GM23338 (cell line): ENCODE data around the gene PCDHGA6. TPM values are rescaled to one million over a fixed set of nuclear protein-coding genes. Genes with fewer than 3 reads are reported as not detected.

Source experiments
- ATAC-seq: fragments of 200-7000 bp; cut with Tn5 transposase; 3 replicates; pipeline ENCODE4 v1.9.1; 2020
- DNase-seq: peaks from one replicate; pipeline ENCODE4 v3.0.0-alpha.2; 2015; ENCODE audit warnings: low spot score
- H2AFZ ChIP-seq: fragments of 200-600 bp; sonication (generic); 2 replicates; pipeline ENCODE4 v1.8.0; 2016; ENCODE audit warnings: antibody characterized with exemption, mild to moderate bottlenecking, moderate library complexity
- H3F3A ChIP-seq: fragments of 200-600 bp; sonication (generic); replicated peaks from 2 replicates; pipeline ENCODE4 v1.8.0; 2017; ENCODE audit warnings: antibody characterized with exemption, mixed run types, low read depth
- H3K27ac ChIP-seq: fragments of 200-600 bp; sonication (generic); 2 replicates; pipeline ENCODE4 v1.6.1; 2016; ENCODE audit warnings: low read depth
- H3K27me3 ChIP-seq: fragments of 200-600 bp; sonication (generic); 2 replicates; pipeline ENCODE4 v1.8.0; 2016; ENCODE audit warnings: mild to moderate bottlenecking, mixed run types, moderate library complexity; ENCODE audit not compliant: insufficient read depth
- H3K36me3 ChIP-seq: fragments of 200-600 bp; sonication (generic); 2 replicates; pipeline ENCODE4 v1.8.0; 2016; ENCODE audit warnings: mild to moderate bottlenecking; ENCODE audit not compliant: insufficient read depth
- H3K4me1 ChIP-seq: fragments of 200-600 bp; sonication (generic); 2 replicates; pipeline ENCODE4 v1.8.0; 2016; ENCODE audit warnings: mild to moderate bottlenecking, moderate library complexity; ENCODE audit not compliant: insufficient read depth
- H3K4me2 ChIP-seq: fragments of 200-600 bp; sonication (generic); 2 replicates; pipeline ENCODE4 v1.7.1; 2017; ENCODE audit warnings: mixed run types
- H3K4me3 ChIP-seq: fragments of 200-600 bp; sonication (generic); 2 replicates; pipeline ENCODE4 v1.6.1; 2016; ENCODE audit warnings: mixed run types
- H3K79me2 ChIP-seq: fragments of 200-600 bp; sonication (generic); replicated peaks from 2 replicates; pipeline ENCODE4 v1.8.0; 2017; ENCODE audit warnings: mild to moderate bottlenecking; ENCODE audit not compliant: insufficient read depth
- H3K9me2 ChIP-seq: fragments of 200-600 bp; sonication (generic); 2 replicates; pipeline ENCODE4 v1.8.0; 2017; ENCODE audit not compliant: insufficient read depth
- H4K20me1 ChIP-seq: fragments of 200-600 bp; sonication (generic); replicated peaks from 2 replicates; pipeline ENCODE4 v1.8.0; 2017; ENCODE audit warnings: mild to moderate bottlenecking; ENCODE audit not compliant: insufficient read depth
- H3K27ac Mint-ChIP-seq: 2 replicates; pipeline ENCODE4 v1.8.0; 2020; ENCODE audit warnings: inconsistent platforms, mild to moderate bottlenecking, moderate library complexity, mixed read lengths
- H3K27me3 Mint-ChIP-seq: 3 replicates; pipeline ENCODE4 v1.8.0; 2022; ENCODE audit warnings: low read depth, mild to moderate bottlenecking, moderate library complexity, mixed read lengths, inconsistent platforms; ENCODE audit not compliant: insufficient read depth, poor library complexity
- H3K36me3 Mint-ChIP-seq: 3 replicates; pipeline ENCODE4 v1.8.0; 2021; ENCODE audit warnings: low read depth, mild to moderate bottlenecking, inconsistent platforms, moderate library complexity, mixed read lengths
- H3K4me1 Mint-ChIP-seq: 3 replicates; pipeline ENCODE4 v1.8.0; 2020; ENCODE audit warnings: mild to moderate bottlenecking, inconsistent platforms, mixed read lengths
- H3K4me3 Mint-ChIP-seq: 3 replicates; pipeline ENCODE4 v1.8.0; 2021; ENCODE audit warnings: moderate library complexity, mild to moderate bottlenecking, inconsistent platforms, mixed read lengths
- H3K9me3 Mint-ChIP-seq: 3 replicates; pipeline ENCODE4 v1.8.0; 2020; ENCODE audit warnings: moderate library complexity, mild to moderate bottlenecking, inconsistent platforms, mixed read lengths
- CREB1 ChIP-seq: fragments of 250-450 bp; sonication (Bioruptor Pico); IDR thresholded peaks from 2 replicates; pipeline ENCODE4 v1.5.0; 2020; ENCODE audit warnings: low read depth, mild to moderate bottlenecking, moderate library complexity
- CTCF ChIP-seq, 2 experiments: fragments of 200-600 bp in 1 of 2; sonication (generic) in 1 of 2; conservative IDR thresholded peaks; 2 replicates each; pipeline versions ENCODE4 v1.5.1 to v1.6.1; 2016 to 2017; ENCODE audit warnings: antibody characterized with exemption in 2 of 2, low read depth in 2 of 2, mild to moderate bottlenecking in 2 of 2, moderate library complexity in 1 of 2
- ETS1 ChIP-seq: IDR thresholded peaks from 2 replicates; pipeline ENCODE4 v1.6.1; 2016; ENCODE audit warnings: antibody characterized with exemption
- EZH2 ChIP-seq: fragments of 200-600 bp; sonication (generic); IDR thresholded peaks from one replicate; pipeline ENCODE4 v1.8.0; 2017; ENCODE audit warnings: antibody characterized with exemption, mild to moderate bottlenecking, low read depth; ENCODE audit not compliant: unreplicated experiment
- EZH2phosphoT487 ChIP-seq: fragments of 200-600 bp; sonication (generic); IDR thresholded peaks from one replicate; pipeline ENCODE4 v1.8.1; 2018; ENCODE audit warnings: antibody characterized with exemption; ENCODE audit not compliant: unreplicated experiment
- JUNB ChIP-seq: IDR thresholded peaks from one replicate; pipeline ENCODE4 v1.6.1; 2016; ENCODE audit warnings: antibody characterized with exemption; ENCODE audit not compliant: unreplicated experiment
- NANOG ChIP-seq: IDR thresholded peaks from 2 replicates; pipeline ENCODE4 v1.6.1; 2016; ENCODE audit warnings: antibody characterized with exemption, borderline replicate concordance
- POLR2AphosphoS5 ChIP-seq: IDR thresholded peaks from 2 replicates; pipeline ENCODE4 v1.6.1; 2016; ENCODE audit warnings: antibody characterized with exemption, low read depth
- STAT1 ChIP-seq: IDR thresholded peaks from one replicate; pipeline ENCODE4 v1.6.1; 2016; ENCODE audit warnings: antibody characterized with exemption; ENCODE audit not compliant: unreplicated experiment
- ZNF114 ChIP-seq: fragments of 250-450 bp; sonication (Bioruptor Pico); IDR thresholded peaks from 2 replicates; pipeline ENCODE4 v1.5.0; 2020; ENCODE audit warnings: mild to moderate bottlenecking, moderate library complexity
- ZNF331 ChIP-seq: fragments of 250-450 bp; sonication (Bioruptor Pico); IDR thresholded peaks from 2 replicates; pipeline ENCODE4 v1.5.0; 2020; ENCODE audit warnings: low read depth, mild to moderate bottlenecking, moderate library complexity
- ZNF462 ChIP-seq: fragments of 250-450 bp; sonication (Bioruptor Pico); IDR thresholded peaks from 2 replicates; pipeline ENCODE4 v1.5.0; 2020; ENCODE audit warnings: mild to moderate bottlenecking, moderate library complexity
- polyA plus RNA-seq: library from polyadenylated mRNA; unstranded; fragments of >200 nt; fragmentation: Nextera tagmentation; extraction: Ambion mirVana; gene quantifications from 2 replicates; pipeline ENCODE4 v1.2.1, GENCODE V29; 2016
- total RNA-seq: library from RNA; depleted of rRNA; stranded (reverse); fragments of >200 nt; shearing (Covaris generic); gene quantifications from 2 replicates; pipeline ENCODE4 v1.2.3, GENCODE V29; 2014
- TF ChIP-seq, protein P1 (sequence below): IDR thresholded peaks from one replicate; pipeline ENCODE4 v1.6.1; 2018; ENCODE audit warnings: antibody characterized with exemption; ENCODE audit not compliant: unreplicated experiment

PCDHGA6 gene
- total and polyA plus RNA-seq, 2 experiments from 2014 or later, result 0.99 to 4.8 TPM

GRCh38 chr5:141328231-141328630 lies 45.5 kb upstream of the PCDHGA6 start:
- Histone ChIP-seq H3F3A (no peaks in the 10 kb centered on the region), H4K20me1 (no peaks in the 10 kb centered on the region), H3K4me2 (no peak overlapping the region), H3K27me3 (no peaks in the 10 kb centered on the region), H3K9me2 (0 out of 2 replicates have a peak, but pooled peaks cover 6% of the 10 kb centered on the region), H3K36me3 (no peaks in the 10 kb centered on the region), H2AFZ (no peak overlapping the region), H3K79me2 (no peaks in the 10 kb centered on the region), H3K4me3 (no peak overlapping the region), H3K27ac (no peak overlapping the region), H3K4me1 (no peaks in the 10 kb centered on the region)
- DNase-seq (no peak), ATAC-seq (no peak)
- no peak overlapping the region for H3K27ac Mint-ChIP-seq
- peaks cover 2% of the 10 kb centered on the region for H3K4me1 Mint-ChIP-seq
- H3K36me3 Mint-ChIP-seq, result peaks cover 35% of the 10 kb centered on the region
- no peak for TF ChIP-seq EZH2phosphoT487
- no peak for TF ChIP-seq JUNB
- TF ChIP-seq CTCF (conservative IDR thresholded peaks at IDR 0.05; ENCODE audit: low read depth in 2 of 2), result no peak
- TF ChIP-seq ZNF114 (CRISPR knock-in tag), result no peak
- no peak for TF ChIP-seq CREB1 (CRISPR knock-in tag)
- TF ChIP-seq ZNF462, result no peak
- no peak for TF ChIP-seq ZNF331 (CRISPR knock-in tag)
- TF ChIP-seq POLR2AphosphoS5, result no peak
- TF ChIP-seq STAT1, result no peak
- TF ChIP-seq ETS1, result no peak
- no peak for TF ChIP-seq EZH2
- TF ChIP-seq, protein P1, sequence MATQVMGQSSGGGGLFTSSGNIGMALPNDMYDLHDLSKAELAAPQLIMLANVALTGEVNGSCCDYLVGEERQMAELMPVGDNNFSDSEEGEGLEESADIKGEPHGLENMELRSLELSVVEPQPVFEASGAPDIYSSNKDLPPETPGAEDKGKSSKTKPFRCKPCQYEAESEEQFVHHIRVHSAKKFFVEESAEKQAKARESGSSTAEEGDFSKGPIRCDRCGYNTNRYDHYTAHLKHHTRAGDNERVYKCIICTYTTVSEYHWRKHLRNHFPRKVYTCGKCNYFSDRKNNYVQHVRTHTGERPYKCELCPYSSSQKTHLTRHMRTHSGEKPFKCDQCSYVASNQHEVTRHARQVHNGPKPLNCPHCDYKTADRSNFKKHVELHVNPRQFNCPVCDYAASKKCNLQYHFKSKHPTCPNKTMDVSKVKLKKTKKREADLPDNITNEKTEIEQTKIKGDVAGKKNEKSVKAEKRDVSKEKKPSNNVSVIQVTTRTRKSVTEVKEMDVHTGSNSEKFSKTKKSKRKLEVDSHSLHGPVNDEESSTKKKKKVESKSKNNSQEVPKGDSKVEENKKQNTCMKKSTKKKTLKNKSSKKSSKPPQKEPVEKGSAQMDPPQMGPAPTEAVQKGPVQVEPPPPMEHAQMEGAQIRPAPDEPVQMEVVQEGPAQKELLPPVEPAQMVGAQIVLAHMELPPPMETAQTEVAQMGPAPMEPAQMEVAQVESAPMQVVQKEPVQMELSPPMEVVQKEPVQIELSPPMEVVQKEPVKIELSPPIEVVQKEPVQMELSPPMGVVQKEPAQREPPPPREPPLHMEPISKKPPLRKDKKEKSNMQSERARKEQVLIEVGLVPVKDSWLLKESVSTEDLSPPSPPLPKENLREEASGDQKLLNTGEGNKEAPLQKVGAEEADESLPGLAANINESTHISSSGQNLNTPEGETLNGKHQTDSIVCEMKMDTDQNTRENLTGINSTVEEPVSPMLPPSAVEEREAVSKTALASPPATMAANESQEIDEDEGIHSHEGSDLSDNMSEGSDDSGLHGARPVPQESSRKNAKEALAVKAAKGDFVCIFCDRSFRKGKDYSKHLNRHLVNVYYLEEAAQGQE, result no peak
- no peak for TF ChIP-seq NANOG
- H3K4me3 Mint-ChIP-seq, result no peak overlapping the region
- H3K9me3 Mint-ChIP-seq, result peaks cover 58% of the 10 kb centered on the region
- peaks cover 4% of the 10 kb centered on the region for H3K27me3 Mint-ChIP-seq
